ENCODE measurements around the gene ABHD1. TPM values are rescaled to one million over a fixed set of nuclear protein-coding genes. Genes with fewer than 3 reads are reported as not detected.

ABHD1 gene
- total RNA-seq, 1 experiment from 2014 or later, result 0.46 TPM

DNA sequence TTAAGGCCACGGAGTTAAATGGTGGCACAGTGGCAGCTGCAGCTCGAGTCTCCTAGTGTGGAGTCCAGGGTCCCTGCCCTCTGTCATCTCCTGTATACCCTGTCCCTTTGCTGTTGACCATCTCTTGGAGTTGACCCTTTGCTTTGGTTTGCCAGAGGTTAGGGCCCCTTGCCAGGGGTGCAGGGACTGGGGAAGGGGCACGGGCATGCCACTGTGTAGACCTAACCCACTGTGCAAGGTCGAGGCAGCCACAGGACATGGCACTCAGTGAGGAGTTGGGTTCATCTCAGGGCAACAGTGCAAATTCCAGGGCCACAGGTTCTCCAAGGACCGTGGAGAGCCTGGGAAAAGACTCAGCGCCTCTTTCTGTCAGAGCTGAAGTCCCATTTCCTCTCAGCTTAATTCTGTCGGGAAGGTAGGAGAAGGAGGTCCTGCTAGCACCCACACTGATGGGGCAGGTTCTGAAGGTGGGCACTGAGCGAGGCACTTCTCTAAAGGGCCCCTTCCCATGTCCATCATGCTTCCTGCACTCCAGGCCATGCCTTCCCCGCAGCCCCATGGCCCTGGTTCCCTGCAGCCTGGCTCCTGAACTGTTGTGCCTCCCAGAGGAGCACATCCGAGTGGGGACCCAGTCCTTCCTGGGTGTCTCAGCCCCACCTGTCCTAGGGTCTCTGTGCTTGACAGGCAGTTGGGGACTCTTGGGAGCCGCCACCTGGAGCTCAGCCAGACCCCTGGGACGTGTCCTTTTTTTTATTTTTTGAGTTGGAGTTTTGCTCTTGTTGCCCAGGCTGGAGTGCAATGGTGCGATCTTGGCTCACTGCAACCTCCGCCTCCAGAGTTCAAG lies 34.3 kb upstream of the ABHD1 start:
- Histone ChIP-seq H3K36me3 (ENCODE audit: control insufficient read depth, insufficient read depth, low read length) (no peaks in the 10 kb centered on the region), H3K4me1 (ENCODE audit: control insufficient read depth, insufficient read depth, low read length) (peaks cover 4% of the 10 kb centered on the region; the same call in 1 of the 2 replicates), H3K9me3 (ENCODE audit: control insufficient read depth, insufficient read depth, low read depth, low read length) (no peaks in the 10 kb centered on the region), H3K4me3 (ENCODE audit: low read depth in 2 of 2, low read length in 2 of 2) (no peak overlapping the region), H3K27me3 (ENCODE audit: control insufficient read depth, insufficient read depth, low read length) (no peaks in the 10 kb centered on the region), H3K27ac (ENCODE audit: low read length) (no peak overlapping the region)
- ChIA-PET CTCF (no interaction called here), POLR2A (no interaction called here)
- in situ Hi-C loops (cut with HindIII; ENCODE audit: low pct_unique_long_range_greater_than_20kb, low sequenced_read_pairs) (no loop called here), intact Hi-C loops (cut with micrococcal nuclease; ENCODE audit: unreplicated experiment) (loop anchor here (10.0 kb wide), 1 partner anchor 125 kb away; no protein-coding TSS in a partner anchor)
- no peak for ATAC-seq
- TF ChIP-seq, protein P1, sequence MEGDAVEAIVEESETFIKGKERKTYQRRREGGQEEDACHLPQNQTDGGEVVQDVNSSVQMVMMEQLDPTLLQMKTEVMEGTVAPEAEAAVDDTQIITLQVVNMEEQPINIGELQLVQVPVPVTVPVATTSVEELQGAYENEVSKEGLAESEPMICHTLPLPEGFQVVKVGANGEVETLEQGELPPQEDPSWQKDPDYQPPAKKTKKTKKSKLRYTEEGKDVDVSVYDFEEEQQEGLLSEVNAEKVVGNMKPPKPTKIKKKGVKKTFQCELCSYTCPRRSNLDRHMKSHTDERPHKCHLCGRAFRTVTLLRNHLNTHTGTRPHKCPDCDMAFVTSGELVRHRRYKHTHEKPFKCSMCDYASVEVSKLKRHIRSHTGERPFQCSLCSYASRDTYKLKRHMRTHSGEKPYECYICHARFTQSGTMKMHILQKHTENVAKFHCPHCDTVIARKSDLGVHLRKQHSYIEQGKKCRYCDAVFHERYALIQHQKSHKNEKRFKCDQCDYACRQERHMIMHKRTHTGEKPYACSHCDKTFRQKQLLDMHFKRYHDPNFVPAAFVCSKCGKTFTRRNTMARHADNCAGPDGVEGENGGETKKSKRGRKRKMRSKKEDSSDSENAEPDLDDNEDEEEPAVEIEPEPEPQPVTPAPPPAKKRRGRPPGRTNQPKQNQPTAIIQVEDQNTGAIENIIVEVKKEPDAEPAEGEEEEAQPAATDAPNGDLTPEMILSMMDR (IDR thresholded peaks at IDR 0.05), result no peak
- TF ChIP-seq TCF7L2 (IDR thresholded peaks at IDR 0.05; ENCODE audit: low read depth, low read length), result no peak
- TF ChIP-seq, protein P2, sequence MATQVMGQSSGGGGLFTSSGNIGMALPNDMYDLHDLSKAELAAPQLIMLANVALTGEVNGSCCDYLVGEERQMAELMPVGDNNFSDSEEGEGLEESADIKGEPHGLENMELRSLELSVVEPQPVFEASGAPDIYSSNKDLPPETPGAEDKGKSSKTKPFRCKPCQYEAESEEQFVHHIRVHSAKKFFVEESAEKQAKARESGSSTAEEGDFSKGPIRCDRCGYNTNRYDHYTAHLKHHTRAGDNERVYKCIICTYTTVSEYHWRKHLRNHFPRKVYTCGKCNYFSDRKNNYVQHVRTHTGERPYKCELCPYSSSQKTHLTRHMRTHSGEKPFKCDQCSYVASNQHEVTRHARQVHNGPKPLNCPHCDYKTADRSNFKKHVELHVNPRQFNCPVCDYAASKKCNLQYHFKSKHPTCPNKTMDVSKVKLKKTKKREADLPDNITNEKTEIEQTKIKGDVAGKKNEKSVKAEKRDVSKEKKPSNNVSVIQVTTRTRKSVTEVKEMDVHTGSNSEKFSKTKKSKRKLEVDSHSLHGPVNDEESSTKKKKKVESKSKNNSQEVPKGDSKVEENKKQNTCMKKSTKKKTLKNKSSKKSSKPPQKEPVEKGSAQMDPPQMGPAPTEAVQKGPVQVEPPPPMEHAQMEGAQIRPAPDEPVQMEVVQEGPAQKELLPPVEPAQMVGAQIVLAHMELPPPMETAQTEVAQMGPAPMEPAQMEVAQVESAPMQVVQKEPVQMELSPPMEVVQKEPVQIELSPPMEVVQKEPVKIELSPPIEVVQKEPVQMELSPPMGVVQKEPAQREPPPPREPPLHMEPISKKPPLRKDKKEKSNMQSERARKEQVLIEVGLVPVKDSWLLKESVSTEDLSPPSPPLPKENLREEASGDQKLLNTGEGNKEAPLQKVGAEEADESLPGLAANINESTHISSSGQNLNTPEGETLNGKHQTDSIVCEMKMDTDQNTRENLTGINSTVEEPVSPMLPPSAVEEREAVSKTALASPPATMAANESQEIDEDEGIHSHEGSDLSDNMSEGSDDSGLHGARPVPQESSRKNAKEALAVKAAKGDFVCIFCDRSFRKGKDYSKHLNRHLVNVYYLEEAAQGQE (IDR thresholded peaks at IDR 0.05; ENCODE audit: insufficient read depth in 1 of 2, low read depth in 2 of 2, low read length in 1 of 2), result no peak
- TF ChIP-seq POLR2AphosphoS5 (IDR thresholded peaks at IDR 0.05; ENCODE audit: low read depth, low read length), result no peak
- TF ChIP-seq SIN3A (IDR thresholded peaks at IDR 0.05; ENCODE audit: borderline replicate concordance, insufficient read depth, low read depth, low read length), result no peak
- no peak for DNase-seq (ENCODE audit: low read depth, low spot score)
- BruUV-seq (replicated peaks), result no TSS peak

DNA sequence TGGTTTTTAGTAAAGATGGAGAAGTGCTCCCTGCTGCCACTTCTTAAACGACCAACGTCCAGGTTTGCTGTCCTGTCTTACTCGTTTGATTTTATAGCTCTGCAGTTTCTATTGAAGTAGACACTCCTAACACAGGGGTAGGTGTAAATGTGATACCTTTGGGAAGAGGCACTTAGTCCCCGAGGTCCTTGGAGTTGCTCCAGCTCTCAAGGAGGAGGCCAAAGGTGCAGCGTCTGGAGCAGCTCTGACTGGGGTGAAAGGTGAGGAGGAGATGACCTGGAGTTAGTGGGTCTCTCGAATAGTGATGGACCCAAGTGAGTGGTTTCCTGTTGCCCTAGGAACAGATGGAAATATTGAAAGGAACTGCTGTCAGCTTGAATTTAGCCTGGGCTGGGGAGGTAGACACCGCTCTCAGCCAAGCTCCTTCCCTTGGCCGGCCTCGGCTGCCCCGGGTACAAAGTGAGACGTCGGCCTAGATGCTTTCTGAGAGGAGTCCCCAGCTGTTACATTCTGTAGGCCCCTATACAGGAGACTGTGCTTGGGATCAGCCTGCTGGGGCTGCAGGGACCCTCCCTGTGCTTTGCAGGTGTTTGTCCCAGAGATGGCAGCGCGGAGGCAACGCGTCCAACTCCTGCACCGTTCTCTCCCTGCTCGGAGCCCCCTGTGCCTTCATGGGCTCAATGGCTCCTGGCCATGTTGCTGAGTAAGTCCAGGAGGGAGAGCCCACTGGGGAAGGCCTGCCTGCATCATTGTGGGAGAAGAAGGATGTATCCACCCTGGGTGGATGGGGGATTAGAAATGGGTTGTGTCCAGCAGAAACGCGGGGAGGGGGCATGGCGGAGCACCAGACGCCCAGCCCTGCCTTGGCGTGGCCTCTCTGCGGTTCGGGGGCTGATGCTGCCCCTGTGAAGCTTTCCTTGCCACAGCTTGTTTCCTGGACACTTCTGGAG lies 31.6 kb upstream of the ABHD1 start:
- no peak for DNase-seq (ENCODE audit: low read depth, low spot score)
- no peak for ATAC-seq
- POLR2A ChIA-PET, result no interaction called here
- TF ChIP-seq SIN3A (IDR thresholded peaks at IDR 0.05; ENCODE audit: borderline replicate concordance, insufficient read depth, low read depth, low read length) (no peak), POLR2AphosphoS5 (IDR thresholded peaks at IDR 0.05; ENCODE audit: low read depth, low read length) (no peak), TCF7L2 (IDR thresholded peaks at IDR 0.05; ENCODE audit: low read depth, low read length) (no peak)
- TF ChIP-seq, protein P1 (IDR thresholded peaks at IDR 0.05), result no peak
- TF ChIP-seq, protein P2 (IDR thresholded peaks at IDR 0.05; ENCODE audit: insufficient read depth in 1 of 2, low read depth in 2 of 2, low read length in 1 of 2), result no peak
- Histone ChIP-seq H3K9me3 (ENCODE audit: control insufficient read depth, insufficient read depth, low read depth, low read length) (no peaks in the 10 kb centered on the region), H3K36me3 (ENCODE audit: control insufficient read depth, insufficient read depth, low read length) (no peaks in the 10 kb centered on the region), H3K4me3 (ENCODE audit: low read depth in 2 of 2, low read length in 2 of 2) (no peak overlapping the region), H3K27ac (ENCODE audit: low read length) (no peak overlapping the region), H3K4me1 (ENCODE audit: control insufficient read depth, insufficient read depth, low read length) (no peaks in the 10 kb centered on the region), H3K27me3 (ENCODE audit: control insufficient read depth, insufficient read depth, low read length) (no peaks in the 10 kb centered on the region)
- BruUV-seq (replicated peaks), result no TSS peak
- CTCF ChIA-PET, result interaction anchor here (0.7 kb wide), 1 partner anchor 97 kb away, joined by 4 read pairs; no protein-coding TSS in a partner anchor
- intact Hi-C loops (cut with micrococcal nuclease; ENCODE audit: unreplicated experiment), result no loop called here
- in situ Hi-C loops (cut with HindIII; ENCODE audit: low pct_unique_long_range_greater_than_20kb, low sequenced_read_pairs), result no loop called here
